AG08395 (cell line): ENCODE measurements around the gene DCDC2B.
"Not testable (repeated sequence)": the region's sequence is repeated elsewhere in the genome, so short reads cannot be mapped to it uniquely, and the experiment has no call there.

Experiments
- DNase-seq: peaks from one replicate; pipeline ENCODE4 v3.0.0; 2012; ENCODE audit warnings: mixed read lengths, low spot score

The DCDC2B gene

DNA sequence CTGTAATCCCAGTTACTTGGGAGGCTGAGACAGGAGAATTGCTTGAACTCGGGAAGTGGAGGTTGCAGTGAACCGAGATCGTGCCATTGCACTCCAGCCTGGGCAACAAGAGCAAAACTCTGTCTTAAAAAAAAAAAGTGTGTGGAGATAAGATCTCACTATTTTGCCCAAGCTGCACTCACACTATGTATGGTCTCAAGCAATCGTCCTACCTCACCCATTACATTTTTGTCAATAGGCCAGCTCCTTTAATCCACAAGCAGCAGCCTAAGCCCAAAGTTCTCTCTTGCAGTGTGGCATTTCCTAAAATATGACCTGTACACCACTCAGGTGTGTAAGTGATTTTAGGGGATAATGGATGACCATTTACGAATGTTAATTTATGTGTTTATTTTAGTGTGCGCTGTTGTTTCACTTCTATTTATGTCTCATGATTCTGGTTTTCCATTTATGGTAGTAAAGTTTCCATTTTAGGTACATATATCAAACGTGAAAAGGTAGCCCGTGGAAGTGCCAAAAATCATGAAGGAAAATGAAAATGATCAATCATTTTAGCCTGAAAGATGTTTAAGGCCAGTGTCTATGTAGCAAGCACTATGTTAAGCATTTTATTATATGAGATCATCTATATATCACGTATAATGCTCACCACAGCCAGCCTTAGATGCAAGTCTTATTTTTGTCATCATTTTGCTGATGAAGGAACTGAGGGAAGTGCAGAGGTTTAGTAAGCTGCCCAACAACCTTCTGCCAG lies 47.8 kb downstream of the DCDC2B start:
- DNase-seq = no peak

GRCh38 chr1:32257227-32257508 lies 48.3 kb downstream of the DCDC2B start:
- DNase-seq = no peak

DNA sequence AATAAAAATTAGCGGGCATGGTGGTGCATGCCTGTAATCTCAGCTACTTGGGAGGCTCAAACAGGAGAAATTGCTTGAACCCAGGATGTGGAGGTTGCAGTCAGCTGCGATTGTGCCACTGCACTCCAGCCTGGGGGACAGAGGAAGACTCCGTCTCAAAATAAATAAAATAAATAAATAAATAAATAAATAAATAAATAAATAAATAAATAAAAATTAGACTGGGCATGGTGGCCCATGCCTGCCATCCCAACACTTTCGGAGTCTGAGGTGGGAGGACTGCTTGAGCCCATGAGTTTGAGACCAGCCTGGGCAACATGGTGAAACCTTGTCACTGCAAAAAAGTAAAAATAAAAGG lies 54.3 kb downstream of the DCDC2B start:
- not testable (repeated sequence) for DNase-seq

DNA sequence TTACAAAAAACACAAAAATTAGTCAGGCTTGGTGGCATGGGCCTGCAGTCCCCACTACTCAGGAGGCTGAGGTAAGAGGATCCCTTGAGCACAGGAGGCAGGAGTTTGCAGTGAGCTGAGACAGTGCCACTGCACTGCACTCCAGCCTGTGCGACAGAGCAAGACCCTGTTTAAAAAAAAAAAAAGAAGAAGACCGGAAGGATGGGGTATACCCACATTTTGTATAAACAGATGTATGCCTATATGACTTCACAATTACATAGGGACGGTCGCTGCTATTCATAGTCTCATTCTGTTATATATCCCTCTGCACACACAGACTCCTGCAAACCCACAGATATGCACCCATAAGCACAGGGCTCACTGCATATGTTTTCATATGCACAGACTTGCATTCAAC lies 54.9 kb downstream of the DCDC2B start:
- DNase-seq = no peak
